Muscle of leg (tissue), 11 donors: ENCODE results near the gene YWHAG. TPM values are rescaled to one million over a fixed set of nuclear protein-coding genes. Genes with fewer than 3 reads are reported as not detected.
"Not testable (repeated sequence)": the region's sequence is repeated elsewhere in the genome, so short reads cannot be mapped to it uniquely, and the experiment has no call there.

Experiments
- DNase-seq: peaks from one replicate; pipeline ENCODE4 v3.0.0; 2013
- H3K27ac ChIP-seq: one replicate; pipeline ENCODE4 v1.5.1; 2013; ENCODE audit warnings: mild to moderate bottlenecking, low read length, control low read depth
- H3K27me3 ChIP-seq: one replicate; pipeline ENCODE4 v1.6.1; 2013; ENCODE audit warnings: low read length; ENCODE audit not compliant: control insufficient read depth, insufficient read depth
- H3K36me3 ChIP-seq: one replicate; pipeline ENCODE4 v1.6.1; 2013; ENCODE audit warnings: low read length; ENCODE audit not compliant: control insufficient read depth, insufficient read depth
- H3K4me1 ChIP-seq: one replicate; pipeline ENCODE4 v1.6.1; 2013; ENCODE audit warnings: low read length; ENCODE audit not compliant: control insufficient read depth, insufficient read depth
- H3K4me3 ChIP-seq: one replicate; pipeline ENCODE4 v1.5.1; 2013; ENCODE audit warnings: low read length, control low read depth
- H3K9me3 ChIP-seq: replicated peaks from 2 replicates; pipeline ENCODE4 v1.6.1; 2013; ENCODE audit warnings: low read depth, low read length; ENCODE audit not compliant: control insufficient read depth
- WGBS: methylation state at CpG from one replicate; pipeline ENCODE4 v1.1.5; 2013; ENCODE audit warnings: missing lambda C conversion rate; ENCODE audit not compliant: insufficient coverage; 5-methylcytosine and 5-hydroxymethylcytosine counted together
- polyA plus RNA-seq, 8 donors: library from polyadenylated mRNA; unstranded; fragments of 120-200 nt; gene quantifications; one replicate each; pipeline versions ENCODE4 v1.2.1 to v1.2.3, GENCODE V29; 2013; ENCODE audit warnings: inconsistent platforms in 1 of 8, low replicate concordance in 1 of 8; ENCODE audit not compliant: insufficient read length in 8 of 8, insufficient read depth in 1 of 8
- total RNA-seq: library from RNA; stranded (reverse); fragments of 120-200 nt; gene quantifications from one replicate; pipeline ENCODE4 v1.2.4, GENCODE V29; 2013

YWHAG gene
- total and polyA plus RNA-seq, 9 donors, result 35.9 to 187 (median 170) TPM

GRCh38 chr7:76315364-76315763 is 43.4 kb downstream of the YWHAG start:
- Histone ChIP-seq H3K36me3 (peaks cover 2% of the 10 kb centered on the region), H3K9me3 (no peaks in the 10 kb centered on the region), H3K27me3 (no peaks in the 10 kb centered on the region), H3K4me3 (no peak overlapping the region), H3K27ac (peak overlapping the region; percentile 80), H3K4me1 (peaks cover 40% of the 10 kb centered on the region)
- peak; percentile 86 for DNase-seq
- 74% methylated on average over 5 of the region's 5 CpGs for WGBS

DNA sequence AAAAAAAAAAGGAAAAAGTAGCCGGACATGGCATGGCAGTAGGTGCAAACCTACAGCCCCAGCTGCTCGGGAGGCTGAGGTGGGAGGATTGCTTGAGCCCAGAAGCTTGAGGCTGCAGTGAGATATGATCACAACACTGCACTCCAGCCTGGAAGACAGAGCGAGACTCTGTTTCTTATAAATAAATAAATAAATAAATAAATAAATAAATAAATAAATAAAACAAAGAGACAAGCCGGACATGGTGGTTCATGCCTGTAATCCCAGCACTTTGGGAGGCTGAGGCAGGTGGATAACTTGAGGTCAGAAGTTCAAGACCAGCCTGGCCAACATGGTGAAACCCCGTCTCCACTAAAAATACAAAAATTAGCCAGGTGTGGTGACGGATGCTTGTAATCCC is 44.1 kb downstream of the YWHAG start:
- Histone ChIP-seq H3K4me1 (peaks cover 46% of the 10 kb centered on the region), H3K27ac (peak overlapping the region; percentile 80)
- not testable (repeated sequence) for H3K4me3 ChIP-seq, DNase-seq, H3K36me3 ChIP-seq, H3K27me3 ChIP-seq, H3K9me3 ChIP-seq
- 80% methylated on average over 1 of the region's 6 CpGs for WGBS

DNA sequence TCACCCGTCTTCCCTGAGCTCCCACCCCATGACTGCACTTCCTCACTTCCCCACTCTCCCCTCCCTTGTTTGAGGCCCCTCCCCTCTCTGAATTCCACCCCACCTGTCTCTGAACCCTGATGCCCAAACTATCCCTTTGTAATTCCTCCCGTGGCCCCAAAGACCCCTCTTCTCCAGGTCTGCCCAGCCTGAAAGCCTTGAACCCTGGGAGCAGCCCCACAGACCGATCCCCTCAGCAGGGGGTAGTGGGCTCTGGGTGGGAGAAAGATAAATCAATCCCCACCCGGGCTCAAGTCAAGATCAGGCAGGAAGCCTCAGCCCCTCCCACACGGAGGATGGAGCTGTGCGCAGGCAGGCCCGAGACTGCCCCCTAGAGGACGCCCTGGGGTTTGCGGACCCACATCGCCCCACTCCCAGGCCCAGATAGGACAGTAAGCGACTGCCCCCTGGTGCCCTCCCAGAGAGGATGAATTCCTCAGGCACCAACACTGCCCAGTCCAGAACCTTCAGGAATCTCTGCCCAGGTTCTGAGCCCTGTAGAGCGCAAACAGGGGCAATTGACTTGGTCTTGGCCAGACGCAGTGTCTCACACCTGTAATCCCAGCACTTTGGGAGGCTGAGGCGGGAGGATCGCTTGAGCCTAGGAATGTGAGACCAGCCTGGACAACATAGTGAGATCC is 44.6 kb downstream of the YWHAG start:
- WGBS, result 7% methylated on average over 9 of the region's 15 CpGs
- Histone ChIP-seq H3K9me3 (no peaks in the 10 kb centered on the region), H3K27ac (no peak overlapping the region), H3K36me3 (no peaks in the 10 kb centered on the region), H3K4me1 (peaks cover 47% of the 10 kb centered on the region), H3K4me3 (no peak overlapping the region), H3K27me3 (no peaks in the 10 kb centered on the region)
- peak; percentile 94 for DNase-seq

GRCh38 chr7:76311838-76312237 is 47.0 kb downstream of the YWHAG start:
- not testable (repeated sequence) for H3K4me3 ChIP-seq, DNase-seq, H3K9me3 ChIP-seq, H3K36me3 ChIP-seq, H3K27me3 ChIP-seq
- Histone ChIP-seq H3K4me1 (peaks cover 58% of the 10 kb centered on the region), H3K27ac (peak overlapping the region; percentile 94)
- WGBS, result 80% methylated on average over 2 of the region's 6 CpGs

DNA sequence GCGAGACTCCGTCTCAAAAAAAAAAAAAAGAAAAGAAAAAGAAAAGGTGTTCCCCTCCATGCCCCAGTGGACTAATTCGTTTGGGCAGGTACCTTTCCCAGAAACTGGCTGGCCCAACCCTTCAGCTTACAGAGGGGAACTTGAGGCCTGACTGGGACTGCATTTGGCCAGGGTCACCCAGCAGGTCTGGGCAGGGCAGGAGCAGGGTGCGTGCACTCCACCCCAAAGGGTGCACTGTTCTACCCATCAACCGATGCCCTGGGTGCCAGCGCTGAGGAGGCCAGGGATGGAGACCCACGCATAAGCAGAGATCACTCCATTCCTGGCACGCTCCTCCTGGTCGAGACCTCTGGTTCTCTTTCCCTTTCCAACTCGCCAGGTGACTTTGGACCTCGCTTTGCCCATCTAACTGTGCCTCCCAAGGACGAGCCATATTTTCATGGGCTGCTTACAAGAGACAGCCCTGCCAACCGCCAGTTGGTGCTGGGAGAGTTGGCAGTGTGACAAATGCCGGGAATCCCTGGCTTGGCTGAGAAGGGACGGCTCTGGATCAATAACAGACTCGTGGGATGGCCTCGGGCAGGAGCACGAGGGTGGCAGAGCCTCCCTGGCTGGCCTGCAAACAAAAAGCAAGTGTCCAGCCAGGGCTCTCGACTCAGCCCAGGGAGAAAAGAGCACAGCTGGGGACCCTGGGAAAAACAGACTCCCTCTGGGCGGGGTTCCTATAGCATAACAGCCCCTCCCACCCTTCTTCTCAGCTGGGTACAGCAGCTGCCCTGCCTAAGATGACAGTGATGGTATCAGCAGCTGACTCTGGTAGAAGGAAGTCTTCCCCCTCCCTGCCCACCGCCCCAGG is 48.5 kb downstream of the YWHAG start:
- peak; percentile 94 for DNase-seq

GRCh38 chr7:76309341-76310101 is 49.3 kb downstream of the YWHAG start:
- Histone ChIP-seq H3K27ac (peak overlapping the region; percentile 94), H3K4me1 (peaks cover 70% of the 10 kb centered on the region)
- H3K9me3 ChIP-seq, H3K4me3 ChIP-seq, H3K27me3 ChIP-seq, DNase-seq, H3K36me3 ChIP-seq: not testable (repeated sequence)
- 88% methylated on average over 40 of the region's 50 CpGs for WGBS

More for the DNA sequence above, 48.5 kb downstream of the YWHAG start:
- 66% methylated on average over 16 of the region's 21 CpGs for WGBS
- peak overlapping the region; percentile 94 for H3K27ac ChIP-seq
- no peaks in the 10 kb centered on the region for H3K36me3 ChIP-seq
- no peaks in the 10 kb centered on the region for H3K9me3 ChIP-seq
- peaks cover 69% of the 10 kb centered on the region for H3K4me1 ChIP-seq
- H3K4me3 ChIP-seq, result no peak overlapping the region
- no peaks in the 10 kb centered on the region for H3K27me3 ChIP-seq

DNA sequence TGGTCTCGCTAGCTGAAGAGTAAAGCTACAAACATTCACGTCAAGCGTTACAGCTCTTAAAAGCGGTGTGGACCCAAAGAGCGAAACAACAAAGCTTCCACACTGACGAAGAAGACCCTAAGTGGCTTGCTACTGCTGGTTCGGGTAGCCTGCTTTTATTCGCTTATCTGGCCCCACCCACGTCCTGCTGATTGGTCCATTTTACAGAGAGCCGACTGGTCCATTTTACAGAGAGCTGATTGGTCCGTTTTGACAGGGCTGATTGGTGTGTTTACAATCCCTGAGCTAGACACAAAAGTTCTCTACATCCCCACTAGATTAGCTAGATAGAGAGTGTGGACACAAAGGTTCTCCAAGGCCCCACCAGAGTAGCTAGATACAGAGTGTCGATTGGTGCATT is 49.9 kb downstream of the YWHAG start:
- not testable (repeated sequence) for DNase-seq, H3K27me3 ChIP-seq, H3K9me3 ChIP-seq, H3K4me3 ChIP-seq
- 90% methylated on average over 9 of the region's 12 CpGs for WGBS
- Histone ChIP-seq H3K27ac (peak overlapping the region; percentile 65), H3K4me1 (peaks cover 71% of the 10 kb centered on the region), H3K36me3 (peaks cover 11% of the 10 kb centered on the region)

DNA sequence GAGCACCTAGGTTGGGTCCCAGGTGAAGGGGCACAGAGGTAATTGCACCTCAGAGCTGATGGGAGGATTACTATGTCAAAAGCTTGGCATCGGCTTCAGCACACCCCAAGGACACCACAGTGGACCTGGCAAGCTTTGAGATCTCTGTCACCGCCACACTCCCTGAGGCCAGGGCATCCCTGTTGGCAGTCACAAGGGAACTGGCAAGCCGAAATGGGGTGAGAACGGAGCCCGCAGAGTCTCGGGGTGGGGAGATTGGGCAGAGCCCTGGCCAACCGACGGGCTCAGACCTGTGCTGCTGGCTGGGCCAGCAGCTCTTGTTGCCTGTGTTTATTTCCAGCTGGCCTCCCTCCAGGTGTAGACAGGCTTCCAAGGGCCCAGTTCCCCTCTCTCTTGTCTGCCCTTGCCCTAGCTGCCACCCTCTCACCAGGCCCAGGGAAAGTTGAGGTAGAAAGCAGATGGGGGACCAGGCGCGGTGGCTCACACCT is 53.9 kb downstream of the YWHAG start:
- Histone ChIP-seq H3K27me3 (no peaks in the 10 kb centered on the region), H3K4me1 (peaks cover 66% of the 10 kb centered on the region), H3K9me3 (no peaks in the 10 kb centered on the region), H3K36me3 (peaks cover 14% of the 10 kb centered on the region), H3K4me3 (peak overlapping the region; percentile 14), H3K27ac (peak overlapping the region; percentile 98)
- DNase-seq, result peak; percentile 68
- 46% methylated on average over 6 of the region's 10 CpGs for WGBS

GRCh38 chr7:76303202-76304147 is 55.3 kb downstream of the YWHAG start:
- peak overlapping the region; percentile 96 for H3K4me3 ChIP-seq
- no peaks in the 10 kb centered on the region for H3K9me3 ChIP-seq
- H3K27ac ChIP-seq, result peak overlapping the region; percentile 98
- DNase-seq, result peak; percentile 97
- no peaks in the 10 kb centered on the region for H3K27me3 ChIP-seq
- peaks cover 14% of the 10 kb centered on the region for H3K36me3 ChIP-seq
- under 1% methylated on average over 38 of the region's 56 CpGs for WGBS
- H3K4me1 ChIP-seq, result peaks cover 54% of the 10 kb centered on the region
